Endodermal cell (in vitro differentiated cells): ENCODE results near the gene TMEM186. TPM values are rescaled to one million over a fixed set of nuclear protein-coding genes. Genes with fewer than 3 reads are reported as not detected.

Source experiments
- DNase-seq: peaks from one replicate; pipeline ENCODE4 v3.0.0-alpha.2; 2017
- H3K27ac ChIP-seq: 2 replicates; pipeline ENCODE4 v1.5.1; 2013; ENCODE audit warnings: mild to moderate bottlenecking, low read depth, low read length, moderate library complexity
- H3K27me3 ChIP-seq: 2 replicates; pipeline ENCODE4 v1.6.1; 2013; ENCODE audit warnings: mild to moderate bottlenecking, low read length, moderate library complexity; ENCODE audit not compliant: insufficient read depth, control insufficient read depth, poor library complexity, severe bottlenecking
- H3K36me3 ChIP-seq: 2 replicates; pipeline ENCODE4 v1.7.0; 2013; ENCODE audit warnings: mild to moderate bottlenecking, low read length, moderate library complexity; ENCODE audit not compliant: control insufficient read depth, insufficient read depth
- H3K4me1 ChIP-seq: one replicate; pipeline ENCODE4 v1.7.0; 2013; ENCODE audit warnings: low read length; ENCODE audit not compliant: control insufficient read depth, insufficient read depth
- H3K4me3 ChIP-seq: 2 replicates; pipeline ENCODE4 v1.5.1; 2013; ENCODE audit warnings: mild to moderate bottlenecking, low read length, moderate library complexity
- H3K9ac ChIP-seq: 2 replicates; pipeline ENCODE4 v1.6.1; 2013; ENCODE audit warnings: mild to moderate bottlenecking, low read length, moderate library complexity; ENCODE audit not compliant: poor library complexity, severe bottlenecking; ENCODE audit errors: extremely low read depth
- H3K9me3 ChIP-seq: 2 replicates; pipeline ENCODE4 v1.6.1; 2013; ENCODE audit warnings: mild to moderate bottlenecking, low read length, moderate library complexity; ENCODE audit not compliant: control insufficient read depth
- H3K27ac Mint-ChIP-seq: 2 replicates; pipeline ENCODE4 v1.8.0; 2020; ENCODE audit warnings: mixed read lengths
- H3K27me3 Mint-ChIP-seq: 2 replicates; pipeline ENCODE4 v1.8.0; 2021; ENCODE audit warnings: mild to moderate bottlenecking, mixed read lengths; ENCODE audit not compliant: insufficient read depth
- H3K36me3 Mint-ChIP-seq: 2 replicates; pipeline ENCODE4 v1.8.0; 2020; ENCODE audit warnings: low read depth, mixed read lengths
- H3K4me1 Mint-ChIP-seq: 2 replicates; pipeline ENCODE4 v1.8.0; 2020; ENCODE audit warnings: mixed read lengths
- H3K4me3 Mint-ChIP-seq: 2 replicates; pipeline ENCODE4 v1.8.0; 2020; ENCODE audit warnings: mild to moderate bottlenecking, moderate library complexity, mixed read lengths
- H3K9me3 Mint-ChIP-seq: 2 replicates; pipeline ENCODE4 v1.8.0; 2020; ENCODE audit warnings: mild to moderate bottlenecking, mixed read lengths
- CTCF ChIP-seq: fragments of 200-600 bp; sonication (generic); conservative IDR thresholded peaks from 2 replicates; pipeline ENCODE4 v1.5.0; 2021; ENCODE audit warnings: antibody characterized with exemption, mild to moderate bottlenecking
- WGBS, 2 experiments: methylation state at CpG; one replicate each; pipeline versions ENCODE4 v1.1.5 to v1.1.7; 2013; ENCODE audit warnings: missing lambda C conversion rate in 2 of 2, mixed read lengths in 1 of 2; ENCODE audit not compliant: insufficient coverage in 1 of 2, insufficient read length in 1 of 2; 5-methylcytosine and 5-hydroxymethylcytosine counted together
- total RNA-seq, 2 donors: library from RNA; stranded (reverse); fragmentation: NEBNext Ultra II Directional in 1 of 2; extraction: Animal tissue kit (Norgen Biotek cat#: 25700) in 1 of 2; gene quantifications; 2 replicates in 1 of 2; 3 replicates in 1 of 2; pipeline ENCODE4 v1.2.1, GENCODE V29; 2021

TMEM186 gene
- total RNA-seq, 2 donors from 2014 or later, result 10.9 to 14.0 TPM

GRCh38 chr16:8773537-8773936, 23.9 kb downstream of the TMEM186 start:
- no peaks in the 10 kb centered on the region for H3K4me1 ChIP-seq
- H3K27ac Mint-ChIP-seq, result no peak overlapping the region
- H3K9ac ChIP-seq, result no peak overlapping the region
- peaks cover 3% of the 10 kb centered on the region for H3K9me3 Mint-ChIP-seq
- H3K4me3 Mint-ChIP-seq, result no peak overlapping the region
- no CpG with 5 or more reads among the region's 3 CpGs for WGBS, 2 experiments
- no peak overlapping the region for H3K27ac ChIP-seq
- DNase-seq, result no peak
- H3K27me3 Mint-ChIP-seq, result peaks cover 2% of the 10 kb centered on the region
- peaks cover 16% of the 10 kb centered on the region for H3K36me3 Mint-ChIP-seq
- H3K27me3 ChIP-seq, result no peaks in the 10 kb centered on the region
- no peaks in the 10 kb centered on the region for H3K4me1 Mint-ChIP-seq
- H3K4me3 ChIP-seq, result no peak overlapping the region
- no peaks in the 10 kb centered on the region for H3K9me3 ChIP-seq
- no peaks in the 10 kb centered on the region for H3K36me3 ChIP-seq
- no peak for TF ChIP-seq CTCF

- no peaks in the 10 kb centered on the region for H3K27me3 Mint-ChIP-seq
Measured at GRCh38 chr16:8768692-8769091, 28.7 kb downstream of the TMEM186 start.

GRCh38 chr16:8768283-8768682, 29.2 kb downstream of the TMEM186 start:
- H3K4me1 Mint-ChIP-seq, result peaks cover 13% of the 10 kb centered on the region
- no peaks in the 10 kb centered on the region for H3K36me3 ChIP-seq

More at GRCh38 chr16:8768692-8769091, 28.7 kb downstream of the TMEM186 start:
- Mint-ChIP-seq H3K9me3 (no peaks in the 10 kb centered on the region), H3K36me3 (peaks cover 17% of the 10 kb centered on the region), H3K4me1 (peaks cover 12% of the 10 kb centered on the region), H3K27ac (no peak overlapping the region), H3K4me3 (no peak overlapping the region)
- no peak for TF ChIP-seq CTCF
- no peaks in the 10 kb centered on the region for H3K36me3 ChIP-seq
- H3K9ac ChIP-seq, result no peak overlapping the region
- no peaks in the 10 kb centered on the region for H3K4me1 ChIP-seq
- peak overlapping the region; percentile 91 for H3K27ac ChIP-seq
- peak; percentile 75 for DNase-seq
- H3K4me3 ChIP-seq, result no peak overlapping the region
- H3K9me3 ChIP-seq, result no peaks in the 10 kb centered on the region
- 83 to 85% methylated on average over 11 to 12 of the region's 12 CpGs for WGBS, 2 experiments
- no peaks in the 10 kb centered on the region for H3K27me3 ChIP-seq

More at GRCh38 chr16:8768283-8768682, 29.2 kb downstream of the TMEM186 start:
- H3K9me3 Mint-ChIP-seq, result no peaks in the 10 kb centered on the region
- H3K27ac Mint-ChIP-seq, result no peak overlapping the region
- Histone ChIP-seq H3K4me1 (no peaks in the 10 kb centered on the region), H3K4me3 (no peak overlapping the region), H3K9me3 (no peaks in the 10 kb centered on the region), H3K27me3 (no peaks in the 10 kb centered on the region), H3K9ac (no peak overlapping the region), H3K27ac (peak overlapping the region; percentile 91)
- WGBS, 2 experiments, result 94 to 96% methylated on average over 12 of the region's 12 CpGs
- no peak overlapping the region for H3K4me3 Mint-ChIP-seq
- no peak for TF ChIP-seq CTCF
- H3K27me3 Mint-ChIP-seq, result no peaks in the 10 kb centered on the region
- DNase-seq, result no peak
- H3K36me3 Mint-ChIP-seq, result peaks cover 14% of the 10 kb centered on the region
